ENCODE data around the gene MALSU1.

The MALSU1 gene

DNA sequence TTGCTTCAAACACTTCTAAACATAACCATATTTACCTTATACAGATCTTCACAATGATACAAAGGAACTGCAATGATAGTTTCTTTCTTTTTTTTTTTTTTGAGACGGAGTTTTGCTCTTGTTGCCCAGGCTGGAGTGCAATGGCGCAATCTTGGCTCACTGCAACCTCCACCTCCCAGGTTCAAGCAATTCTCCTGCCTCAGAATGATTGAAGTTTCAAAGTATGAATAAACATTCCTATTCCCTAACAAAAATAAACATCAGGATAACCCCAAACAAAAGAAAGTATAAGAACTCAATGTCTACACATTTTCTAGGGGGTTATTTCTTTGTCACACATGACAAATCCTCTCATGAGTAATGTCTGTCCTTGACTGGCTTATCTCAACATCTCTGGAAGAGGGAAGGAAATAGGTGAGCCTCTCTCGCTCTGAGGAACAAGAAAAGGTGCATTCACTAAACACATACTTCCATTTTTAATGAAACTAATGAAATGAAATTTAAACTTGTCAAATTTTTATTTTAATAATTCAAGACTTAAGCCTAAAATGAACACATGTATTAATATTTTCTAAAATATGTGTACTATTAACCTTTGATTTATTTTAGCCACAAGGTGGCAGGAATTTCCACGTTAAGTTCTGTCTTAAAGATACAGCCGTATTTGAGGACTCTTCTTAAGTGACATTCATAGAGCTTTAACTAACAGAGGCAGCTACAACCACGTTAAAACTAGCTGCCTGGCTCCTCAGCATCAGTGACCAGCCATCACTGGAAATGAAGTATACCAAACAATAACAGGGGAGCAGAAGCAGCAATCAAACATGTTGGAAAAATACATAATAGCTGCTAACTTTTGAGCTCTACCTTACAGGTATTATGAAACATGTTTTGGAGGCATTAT is 58.3 kb downstream of the MALSU1 start:
- TF ChIP-seq, protein P1, sequence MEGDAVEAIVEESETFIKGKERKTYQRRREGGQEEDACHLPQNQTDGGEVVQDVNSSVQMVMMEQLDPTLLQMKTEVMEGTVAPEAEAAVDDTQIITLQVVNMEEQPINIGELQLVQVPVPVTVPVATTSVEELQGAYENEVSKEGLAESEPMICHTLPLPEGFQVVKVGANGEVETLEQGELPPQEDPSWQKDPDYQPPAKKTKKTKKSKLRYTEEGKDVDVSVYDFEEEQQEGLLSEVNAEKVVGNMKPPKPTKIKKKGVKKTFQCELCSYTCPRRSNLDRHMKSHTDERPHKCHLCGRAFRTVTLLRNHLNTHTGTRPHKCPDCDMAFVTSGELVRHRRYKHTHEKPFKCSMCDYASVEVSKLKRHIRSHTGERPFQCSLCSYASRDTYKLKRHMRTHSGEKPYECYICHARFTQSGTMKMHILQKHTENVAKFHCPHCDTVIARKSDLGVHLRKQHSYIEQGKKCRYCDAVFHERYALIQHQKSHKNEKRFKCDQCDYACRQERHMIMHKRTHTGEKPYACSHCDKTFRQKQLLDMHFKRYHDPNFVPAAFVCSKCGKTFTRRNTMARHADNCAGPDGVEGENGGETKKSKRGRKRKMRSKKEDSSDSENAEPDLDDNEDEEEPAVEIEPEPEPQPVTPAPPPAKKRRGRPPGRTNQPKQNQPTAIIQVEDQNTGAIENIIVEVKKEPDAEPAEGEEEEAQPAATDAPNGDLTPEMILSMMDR (conservative IDR thresholded peaks at IDR 0.05; ENCODE audit: low read length) = peak; percentile 59
- no peak for TF ChIP-seq EZH2phosphoT487 (IDR thresholded peaks at IDR 0.05; ENCODE audit: borderline replicate concordance)
- no peaks in the 10 kb centered on the region for H3F3A ChIP-seq (ENCODE audit: low read depth)
- no peak overlapping the region for H3K4me3 ChIP-seq (ENCODE audit: low read length, poor library complexity, severe bottlenecking)
- H3K4me1 ChIP-seq (ENCODE audit: insufficient read depth, low read length, poor library complexity, severe bottlenecking) = peaks cover 5% of the 10 kb centered on the region
- H3K79me2 ChIP-seq (ENCODE audit: insufficient read depth, low read length) = no peaks in the 10 kb centered on the region
- H4K20me1 ChIP-seq (ENCODE audit: insufficient read depth, low read length, poor library complexity, severe bottlenecking) = no peaks in the 10 kb centered on the region
- H3K27me3 ChIP-seq (ENCODE audit: insufficient read depth, low read length, poor library complexity, severe bottlenecking) = no peaks in the 10 kb centered on the region
- no peaks in the 10 kb centered on the region for H3K9me3 ChIP-seq (ENCODE audit: insufficient read depth, low read depth, low read length)
- H3K9me2 ChIP-seq (replicated peaks; ENCODE audit: low read depth, low read length) = no peaks in the 10 kb centered on the region
- 0 out of 2 replicates have a peak overlapping the region, but pooled peaks have one; percentile 31 for H2AFZ ChIP-seq (ENCODE audit: low read length)
- no peaks in the 10 kb centered on the region for H3K36me3 ChIP-seq (ENCODE audit: insufficient read depth, low read length)
- H3K4me2 ChIP-seq (ENCODE audit: low read depth, low read length, poor library complexity, severe bottlenecking) = peak overlapping the region; percentile 9
- no peak overlapping the region for H3K9ac ChIP-seq (ENCODE audit: low read depth, low read length, poor library complexity, severe bottlenecking)

GRCh38 chr7:23358152-23358674 is 59.1 kb downstream of the MALSU1 start:
- H3K4me2 ChIP-seq (ENCODE audit: low read depth, low read length, poor library complexity, severe bottlenecking) = no peak overlapping the region
- no peaks in the 10 kb centered on the region for H4K20me1 ChIP-seq (ENCODE audit: insufficient read depth, low read length, poor library complexity, severe bottlenecking)
- no peak overlapping the region for H2AFZ ChIP-seq (ENCODE audit: low read length)
- no peaks in the 10 kb centered on the region for H3K79me2 ChIP-seq (ENCODE audit: insufficient read depth, low read length)
- H3K4me3 ChIP-seq (ENCODE audit: low read length, poor library complexity, severe bottlenecking) = no peak overlapping the region
- H3F3A ChIP-seq (ENCODE audit: low read depth) = no peaks in the 10 kb centered on the region
- no peaks in the 10 kb centered on the region for H3K9me3 ChIP-seq (ENCODE audit: insufficient read depth, low read depth, low read length)
- H3K4me1 ChIP-seq (ENCODE audit: insufficient read depth, low read length, poor library complexity, severe bottlenecking) = peaks cover 5% of the 10 kb centered on the region
- H3K36me3 ChIP-seq (ENCODE audit: insufficient read depth, low read length) = no peaks in the 10 kb centered on the region
- no peaks in the 10 kb centered on the region for H3K9me2 ChIP-seq (replicated peaks; ENCODE audit: low read depth, low read length)
- H3K9ac ChIP-seq (ENCODE audit: low read depth, low read length, poor library complexity, severe bottlenecking) = no peak overlapping the region
- no peaks in the 10 kb centered on the region for H3K27me3 ChIP-seq (ENCODE audit: insufficient read depth, low read length, poor library complexity, severe bottlenecking)
- TF ChIP-seq, protein P1 (conservative IDR thresholded peaks at IDR 0.05; ENCODE audit: low read length) = no peak
- no peak for TF ChIP-seq EZH2phosphoT487 (IDR thresholded peaks at IDR 0.05; ENCODE audit: borderline replicate concordance)

All from Loucy (cell line).